ENCODE data around the gene EML1.

Gene EML1

GRCh38 chr14:99777951-99778350 is 15.3 kb upstream of the EML1 start:
- in situ Hi-C loops (cut with MboI; ENCODE audit: low sequenced_read_pairs) = no loop called here

GRCh38 chr14:99779751-99780150 is 13.5 kb upstream of the EML1 start:
- in situ Hi-C loops (cut with MboI; ENCODE audit: low sequenced_read_pairs) = no loop called here

GRCh38 chr14:99780690-99781089 is 12.5 kb upstream of the EML1 start:
- in situ Hi-C loops (cut with MboI; ENCODE audit: low sequenced_read_pairs) = no loop called here

GRCh38 chr14:99781091-99781490 is 12.1 kb upstream of the EML1 start:
- in situ Hi-C loops (cut with MboI; ENCODE audit: low sequenced_read_pairs) = no loop called here

GRCh38 chr14:99781853-99782610 is 11.2 kb upstream of the EML1 start:
- in situ Hi-C loops (cut with MboI; ENCODE audit: low sequenced_read_pairs) = no loop called here

- in situ Hi-C loops (cut with MboI; ENCODE audit: low sequenced_read_pairs) = no loop called here
Observed at GRCh38 chr14:99784508-99784907, 8.7 kb upstream of the EML1 start.

- in situ Hi-C loops (cut with MboI; ENCODE audit: low sequenced_read_pairs) = no loop called here
Observed at GRCh38 chr14:99785426-99785825, 7.8 kb upstream of the EML1 start.

GRCh38 chr14:99786511-99786989 is 6.7 kb upstream of the EML1 start:
- in situ Hi-C loops (cut with MboI; ENCODE audit: low sequenced_read_pairs) = no loop called here

- in situ Hi-C loops (cut with MboI; ENCODE audit: low sequenced_read_pairs) = no loop called here
Observed at GRCh38 chr14:99788713-99789112, 4.5 kb upstream of the EML1 start.

GRCh38 chr14:99789581-99789980 is 3.6 kb upstream of the EML1 start:
- in situ Hi-C loops (cut with MboI; ENCODE audit: low sequenced_read_pairs) = no loop called here

- in situ Hi-C loops (cut with MboI; ENCODE audit: low sequenced_read_pairs) = no loop called here
Observed at GRCh38 chr14:99790201-99790977, 2.8 kb upstream of the EML1 start.

- in situ Hi-C loops (cut with MboI; ENCODE audit: low sequenced_read_pairs) = no loop called here
Observed at GRCh38 chr14:99790978-99791376, 2.2 kb upstream of the EML1 start.

- in situ Hi-C loops (cut with MboI; ENCODE audit: low sequenced_read_pairs) = no loop called here
Observed at GRCh38 chr14:99791476-99792209, 1.6 kb upstream of the EML1 start.

- in situ Hi-C loops (cut with MboI; ENCODE audit: low sequenced_read_pairs) = no loop called here
Observed at GRCh38 chr14:99792210-99792535, 1.0 kb upstream of the EML1 start.

GRCh38 chr14:99792551-99793212 is 531 bp upstream of the EML1 start:
- in situ Hi-C loops (cut with MboI; ENCODE audit: low sequenced_read_pairs) = no loop called here

GRCh38 chr14:99794151-99794780 is 1.1 kb downstream of the EML1 start:
- in situ Hi-C loops (cut with MboI; ENCODE audit: low sequenced_read_pairs) = no loop called here

- in situ Hi-C loops (cut with MboI; ENCODE audit: low sequenced_read_pairs) = no loop called here
Observed at GRCh38 chr14:99795046-99795445, 1.8 kb downstream of the EML1 start.

GRCh38 chr14:99797231-99797630 is 4.0 kb downstream of the EML1 start:
- in situ Hi-C loops (cut with MboI; ENCODE audit: low sequenced_read_pairs) = no loop called here

- in situ Hi-C loops (cut with MboI; ENCODE audit: low sequenced_read_pairs) = no loop called here
Observed at GRCh38 chr14:99800781-99801180, 7.6 kb downstream of the EML1 start.

- in situ Hi-C loops (cut with MboI; ENCODE audit: low sequenced_read_pairs) = no loop called here
Observed at GRCh38 chr14:99802301-99803105, 9.3 kb downstream of the EML1 start.

Data from HL-60/S4 (cell line).